Naive B cell (primary cell): ENCODE data around the gene HOXD12. TPM values are rescaled to one million over a fixed set of nuclear protein-coding genes. Genes with fewer than 3 reads are reported as not detected.
A peak's percentile ranks its signal among the peaks of the same experiment; 100 is the strongest.

ENCODE experiments used
- ATAC-seq, 2 donors: fragments of 150-1000 bp; cut with Tn5 transposase; 2 replicates each; pipeline ENCODE4 v1.10.0; 2021; ENCODE audit warnings: low read depth in 2 of 2, mild to moderate bottlenecking in 2 of 2, moderate library complexity in 2 of 2
- DNase-seq: peaks from one replicate; pipeline ENCODE4 v3.0.0; 2022
- H3K27ac Mint-ChIP-seq, 6 donors: one replicate each; pipeline ENCODE4 v1.8.0; 2020 to 2022; ENCODE audit warnings: mild to moderate bottlenecking in 6 of 6, mixed read lengths in 6 of 6, moderate library complexity in 5 of 6, inconsistent platforms in 2 of 6
- H3K27me3 Mint-ChIP-seq, 3 donors: one replicate each; pipeline ENCODE4 v1.8.0; 2021 to 2022; ENCODE audit warnings: mixed read lengths in 3 of 3, mild to moderate bottlenecking in 1 of 3
- H3K36me3 Mint-ChIP-seq, 2 donors: one replicate each; pipeline ENCODE4 v1.8.0; 2020 to 2022; ENCODE audit warnings: mixed read lengths in 2 of 2, inconsistent platforms in 1 of 2, mild to moderate bottlenecking in 1 of 2
- H3K4me1 Mint-ChIP-seq, 3 donors: one replicate each; pipeline ENCODE4 v1.8.0; 2020 to 2022; ENCODE audit warnings: mixed read lengths in 3 of 3, inconsistent platforms in 1 of 3, mild to moderate bottlenecking in 1 of 3, moderate library complexity in 1 of 3
- H3K4me3 Mint-ChIP-seq, 8 donors: one replicate each; pipeline ENCODE4 v1.8.0; 2020 to 2022; ENCODE audit warnings: mild to moderate bottlenecking in 8 of 8, mixed read lengths in 8 of 8, moderate library complexity in 8 of 8, inconsistent platforms in 2 of 8
- H3K9me3 Mint-ChIP-seq, 7 donors: one replicate each; pipeline ENCODE4 v1.8.0; 2020 to 2022; ENCODE audit warnings: mixed read lengths in 7 of 7, mild to moderate bottlenecking in 5 of 7, inconsistent platforms in 2 of 7, moderate library complexity in 1 of 7
- polyA plus RNA-seq, 6 donors: library from polyadenylated mRNA; unstranded; fragments of 300-500 nt; fragmentation: Illumina TruSeq; gene quantifications; one replicate each; pipeline ENCODE4 v1.2.3, GENCODE V29; 2021; ENCODE audit warnings: low read depth in 6 of 6

Gene HOXD12
- polyA plus RNA-seq, 6 donors from 2014 or later, result not detected

- Mint-ChIP-seq H3K27me3 (peaks cover 76 to 83% (median 77%) of the 10 kb centered on the region in 3 donors), H3K4me3 (peak overlapping the region; percentile 69 to 85 (median 82)), H3K27ac (peak overlapping the region in 5 of 6 donors; percentile 30 to 87 (median 75)), H3K36me3 (peaks cover 4 to 12% of the 10 kb centered on the region in 2 donors), H3K4me1 (peaks cover 36 to 44% (median 39%) of the 10 kb centered on the region in 3 donors), H3K9me3 (peaks cover 0 to 18% (median 10%) of the 10 kb centered on the region in 7 donors)
- no peak for ATAC-seq
- no peak for DNase-seq
Measured at GRCh38 chr2:176130957-176131847, 31.6 kb downstream of the HOXD12 start.

DNA sequence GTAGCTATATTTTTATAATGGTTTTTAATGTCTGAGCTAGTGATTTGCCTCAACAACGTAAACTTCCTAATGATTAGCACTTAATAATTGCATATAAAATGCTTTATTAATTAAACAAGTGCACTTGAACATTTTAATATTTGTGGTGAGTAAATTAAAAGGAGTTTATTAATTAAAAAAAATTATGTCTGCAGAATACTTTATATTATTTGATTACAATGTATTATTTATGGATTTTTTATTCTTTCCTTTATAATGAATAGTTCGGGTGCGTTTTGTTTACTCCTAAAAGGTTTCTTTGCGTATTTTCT is 32.2 kb downstream of the HOXD12 start:
- peaks cover 0 to 18% (median 12%) of the 10 kb centered on the region in 7 donors for H3K9me3 Mint-ChIP-seq
- no peak overlapping the region for H3K27ac Mint-ChIP-seq
- peaks cover 76 to 80% (median 77%) of the 10 kb centered on the region in 3 donors for H3K27me3 Mint-ChIP-seq
- H3K36me3 Mint-ChIP-seq, result peaks cover 4 to 12% of the 10 kb centered on the region in 2 donors
- ATAC-seq, result no peak
- peak overlapping the region in 6 of 8 donors; percentile 10 to 88 (median 84) for H3K4me3 Mint-ChIP-seq
- H3K4me1 Mint-ChIP-seq, result peaks cover 38 to 44% (median 40%) of the 10 kb centered on the region in 3 donors
- DNase-seq, result no peak

DNA sequence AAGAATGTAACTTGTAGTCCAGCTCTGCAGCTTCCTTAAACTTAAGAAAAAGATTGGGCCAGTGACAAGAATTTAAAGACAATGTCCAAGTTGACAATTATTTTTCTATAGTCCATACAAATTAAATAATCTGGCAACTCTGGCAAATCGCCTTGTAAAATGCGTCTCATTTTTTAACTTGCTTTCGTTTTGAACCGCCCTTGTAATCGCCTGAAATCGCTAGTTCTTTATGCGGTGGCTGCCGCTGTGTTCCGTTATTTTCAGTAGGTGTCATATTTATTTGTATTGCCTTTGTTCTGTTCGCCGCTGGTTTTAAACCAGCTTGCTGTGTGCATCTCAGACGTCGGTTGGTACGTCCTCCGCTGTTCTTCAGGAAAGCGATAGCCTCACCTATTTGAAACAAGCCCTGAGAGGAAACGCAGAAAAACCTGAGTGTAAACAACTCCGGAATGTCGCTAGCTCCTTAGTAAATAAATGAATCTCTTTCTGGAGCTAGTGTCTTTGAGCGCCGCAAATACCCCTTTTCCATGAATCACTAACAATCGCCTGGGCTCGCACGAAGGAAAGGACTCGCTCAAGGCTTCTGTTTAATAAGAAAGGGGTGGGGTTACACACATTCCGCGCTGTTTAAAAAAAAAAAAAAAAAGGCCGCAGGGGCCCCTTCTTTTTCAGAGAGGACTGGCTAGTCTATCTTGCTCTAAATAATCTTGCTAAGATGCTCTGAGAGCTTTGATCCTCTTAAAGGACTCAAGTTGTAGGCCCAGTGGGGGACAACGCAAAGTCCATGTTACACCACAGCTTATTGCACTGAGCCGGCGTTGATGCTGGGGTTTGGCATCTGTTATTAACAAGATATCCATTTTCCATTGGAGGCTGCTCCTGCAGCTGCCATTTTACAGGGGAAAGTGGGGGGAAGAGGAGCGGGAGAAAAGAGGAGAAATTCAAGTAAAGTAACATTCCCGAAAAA is 32.9 kb downstream of the HOXD12 start:
- H3K4me3 Mint-ChIP-seq, result peak overlapping the region; percentile 10 to 88 (median 84)
- H3K36me3 Mint-ChIP-seq, result peaks cover 4 to 12% of the 10 kb centered on the region in 2 donors
- DNase-seq, result no peak
- peak overlapping the region in 2 of 6 donors; percentile 88 to 93 for H3K27ac Mint-ChIP-seq
- H3K27me3 Mint-ChIP-seq, result peaks cover 76 to 79% (median 77%) of the 10 kb centered on the region in 3 donors
- H3K9me3 Mint-ChIP-seq, result peaks cover 0 to 18% (median 12%) of the 10 kb centered on the region in 7 donors
- no peak for ATAC-seq
- peaks cover 37 to 44% (median 43%) of the 10 kb centered on the region in 3 donors for H3K4me1 Mint-ChIP-seq

GRCh38 chr2:176133389-176133788 is 33.8 kb downstream of the HOXD12 start:
- H3K4me1 Mint-ChIP-seq, result peaks cover 33 to 38% (median 36%) of the 10 kb centered on the region in 3 donors

GRCh38 chr2:176134035-176134434 is 34.4 kb downstream of the HOXD12 start:
- ATAC-seq, result no peak
- Mint-ChIP-seq H3K4me3 (peak overlapping the region in 2 of 8 donors; percentile 1 to 33), H3K27ac (no peak overlapping the region), H3K36me3 (peaks cover 4 to 21% of the 10 kb centered on the region in 2 donors), H3K27me3 (peaks cover 77 to 79% (median 78%) of the 10 kb centered on the region in 3 donors), H3K4me1 (peaks cover 29 to 35% (median 30%) of the 10 kb centered on the region in 3 donors), H3K9me3 (peaks cover 4 to 29% (median 12%) of the 10 kb centered on the region in 7 donors)
- no peak for DNase-seq

More at GRCh38 chr2:176133389-176133788, 33.8 kb downstream of the HOXD12 start:
- Mint-ChIP-seq H3K4me3 (no peak overlapping the region), H3K27ac (no peak overlapping the region), H3K9me3 (peaks cover 1 to 22% (median 12%) of the 10 kb centered on the region in 7 donors), H3K36me3 (peaks cover 4 to 15% of the 10 kb centered on the region in 2 donors), H3K27me3 (peaks cover 76 to 79% (median 77%) of the 10 kb centered on the region in 3 donors)
- DNase-seq (no peak), ATAC-seq (no peak)

- Mint-ChIP-seq H3K36me3 (peaks cover 4 to 26% of the 10 kb centered on the region in 2 donors), H3K27me3 (peaks cover 83 to 86% (median 83%) of the 10 kb centered on the region in 3 donors), H3K4me1 (peaks cover 27 to 38% (median 30%) of the 10 kb centered on the region in 3 donors), H3K9me3 (peaks cover 4 to 39% (median 16%) of the 10 kb centered on the region in 7 donors), H3K4me3 (peak overlapping the region in 3 of 8 donors; percentile 52 to 78 (median 77)), H3K27ac (no peak overlapping the region)
- ATAC-seq (no peak), DNase-seq (no peak)
Measured at GRCh38 chr2:176135035-176135440, 35.4 kb downstream of the HOXD12 start.

GRCh38 chr2:176136374-176137251 is 37.0 kb downstream of the HOXD12 start:
- Mint-ChIP-seq H3K27ac (peak overlapping the region in 1 of 6 donors; percentile 89), H3K4me3 (peak overlapping the region in 6 of 8 donors; percentile 41 to 78 (median 50)), H3K4me1 (peaks cover 27 to 39% (median 31%) of the 10 kb centered on the region in 3 donors)

DNA sequence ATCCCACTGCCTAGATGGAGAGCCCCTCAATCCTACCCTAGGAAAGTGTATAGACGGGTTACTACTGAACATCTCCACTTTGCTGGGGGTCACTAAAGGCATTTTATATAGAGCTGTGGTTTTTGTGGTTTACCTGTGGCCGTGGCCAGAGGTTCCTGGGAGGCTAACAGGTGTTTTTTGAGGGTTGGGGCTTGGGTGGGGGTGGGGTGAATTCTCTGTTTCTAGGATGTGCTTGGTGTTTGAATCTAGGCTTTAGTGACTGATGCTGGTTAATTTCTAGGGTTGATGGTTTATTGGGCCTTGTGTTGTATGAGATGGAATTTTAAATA is 37.6 kb downstream of the HOXD12 start:
- ATAC-seq (no peak), DNase-seq (no peak)
- Mint-ChIP-seq H3K9me3 (peaks cover 4 to 40% (median 19%) of the 10 kb centered on the region in 7 donors), H3K4me3 (peak overlapping the region in 3 of 8 donors; percentile 21 to 47 (median 25)), H3K36me3 (peaks cover 3 to 35% of the 10 kb centered on the region in 2 donors), H3K4me1 (peaks cover 25 to 36% (median 29%) of the 10 kb centered on the region in 3 donors), H3K27me3 (peaks cover 83 to 85% (median 84%) of the 10 kb centered on the region in 3 donors), H3K27ac (no peak overlapping the region)

More at GRCh38 chr2:176136374-176137251, 37.0 kb downstream of the HOXD12 start:
- peaks cover 81 to 84% (median 81%) of the 10 kb centered on the region in 3 donors for H3K27me3 Mint-ChIP-seq
- DNase-seq (no peak), ATAC-seq (no peak)
- H3K9me3 Mint-ChIP-seq, result peaks cover 4 to 41% (median 19%) of the 10 kb centered on the region in 7 donors
- peaks cover 4 to 33% of the 10 kb centered on the region in 2 donors for H3K36me3 Mint-ChIP-seq

GRCh38 chr2:176137906-176138305 is 38.3 kb downstream of the HOXD12 start:
- DNase-seq, result no peak
- peak overlapping the region in 2 of 6 donors; percentile 62 to 66 for H3K27ac Mint-ChIP-seq
- H3K4me3 Mint-ChIP-seq, result peak overlapping the region in 1 of 8 donors; percentile 25
- peaks cover 80 to 84% (median 82%) of the 10 kb centered on the region in 3 donors for H3K27me3 Mint-ChIP-seq
- H3K9me3 Mint-ChIP-seq, result peaks cover 4 to 36% (median 17%) of the 10 kb centered on the region in 7 donors
- no peak for ATAC-seq
- peaks cover 0 to 35% of the 10 kb centered on the region in 2 donors for H3K36me3 Mint-ChIP-seq
- peaks cover 19 to 30% (median 26%) of the 10 kb centered on the region in 3 donors for H3K4me1 Mint-ChIP-seq

GRCh38 chr2:176138526-176138922 is 38.9 kb downstream of the HOXD12 start:
- ATAC-seq (no peak), DNase-seq (no peak)
- Mint-ChIP-seq H3K36me3 (peaks cover 0 to 35% of the 10 kb centered on the region in 2 donors), H3K4me3 (peak overlapping the region in 6 of 8 donors; percentile 23 to 48 (median 30)), H3K4me1 (peaks cover 16 to 28% (median 26%) of the 10 kb centered on the region in 3 donors), H3K27ac (peak overlapping the region in 3 of 6 donors; percentile 49 to 95 (median 62)), H3K27me3 (peaks cover 80 to 86% (median 84%) of the 10 kb centered on the region in 3 donors), H3K9me3 (peaks cover 4 to 36% (median 15%) of the 10 kb centered on the region in 7 donors)

GRCh38 chr2:176138923-176139660 is 39.5 kb downstream of the HOXD12 start:
- peak overlapping the region in 5 of 8 donors; percentile 23 to 57 (median 42) for H3K4me3 Mint-ChIP-seq
- peaks cover 16 to 28% (median 26%) of the 10 kb centered on the region in 3 donors for H3K4me1 Mint-ChIP-seq
- peak overlapping the region in 3 of 6 donors; percentile 44 to 95 (median 62) for H3K27ac Mint-ChIP-seq
- ATAC-seq (no peak), DNase-seq (no peak)
- peaks cover 4 to 32% (median 16%) of the 10 kb centered on the region in 7 donors for H3K9me3 Mint-ChIP-seq
- peaks cover 79 to 86% (median 84%) of the 10 kb centered on the region in 3 donors for H3K27me3 Mint-ChIP-seq
- peaks cover 0 to 35% of the 10 kb centered on the region in 2 donors for H3K36me3 Mint-ChIP-seq
